Measurements from ENCODE around the gene A1BG.

The A1BG gene

GRCh38 chr19:58352760-58353671 is at the start of gene A1BG:
Gene A1BG (minus strand): TSS chr19:58353492. CDS start chr19:58353437, 55 bp downstream.
- DNase-seq (ENCODE audit: low read depth): no peak

- DNase-seq (ENCODE audit: low read depth): no peak
Observed at GRCh38 chr19:58401840-58402421, 48.6 kb upstream of the A1BG start.

GRCh38 chr19:58400916-58401839 is 47.9 kb upstream of the A1BG start:
- peak; percentile 99 for DNase-seq (ENCODE audit: low read depth)

- DNase-seq (ENCODE audit: low read depth): no peak
Observed at GRCh38 chr19:58400316-58400915, 47.1 kb upstream of the A1BG start.

- DNase-seq (ENCODE audit: low read depth): no peak
Observed at GRCh38 chr19:58399903-58400302, 46.6 kb upstream of the A1BG start.

GRCh38 chr19:58398545-58398944 is 45.3 kb upstream of the A1BG start:
- DNase-seq (ENCODE audit: low read depth): no peak

GRCh38 chr19:58398087-58398486 is 44.8 kb upstream of the A1BG start:
- no peak for DNase-seq (ENCODE audit: low read depth)

- DNase-seq (ENCODE audit: low read depth): no peak
Observed at GRCh38 chr19:58397533-58398037, 44.3 kb upstream of the A1BG start.

- DNase-seq (ENCODE audit: low read depth): no peak
Observed at GRCh38 chr19:58396691-58397532, 43.6 kb upstream of the A1BG start.

GRCh38 chr19:58395979-58396627 is 42.8 kb upstream of the A1BG start:
- DNase-seq (ENCODE audit: low read depth): no peak

GRCh38 chr19:58395220-58395978 is 42.1 kb upstream of the A1BG start, which contains the start of gene RNF225:
Gene RNF225 (plus strand): TSS chr19:58395656. CDS start chr19:58396090, 434 bp downstream.
- DNase-seq (ENCODE audit: low read depth): no peak

- no peak for DNase-seq (ENCODE audit: low read depth)
Observed at GRCh38 chr19:58394821-58395219, 41.5 kb upstream of the A1BG start.

- DNase-seq (ENCODE audit: low read depth): no peak
Observed at GRCh38 chr19:58393725-58394033, 40.4 kb upstream of the A1BG start.

GRCh38 chr19:58392945-58393724 is 39.8 kb upstream of the A1BG start:
- DNase-seq (ENCODE audit: low read depth): no peak

GRCh38 chr19:58388175-58388526 is 34.9 kb upstream of the A1BG start:
- DNase-seq (ENCODE audit: low read depth): no peak

GRCh38 chr19:58387338-58388174 is 34.3 kb upstream of the A1BG start:
- peak; percentile 21 for DNase-seq (ENCODE audit: low read depth)

GRCh38 chr19:58386576-58387337 is 33.5 kb upstream of the A1BG start, which contains the start of gene RPS5:
Gene RPS5 (plus strand): TSS chr19:58387269. CDS start chr19:58388138, 869 bp downstream.
- DNase-seq (ENCODE audit: low read depth): peak; percentile 99

Data from EH (cell line).